ENCODE results near the gene KCNA10. TPM values are rescaled to one million over a fixed set of nuclear protein-coding genes. Genes with fewer than 3 reads are reported as not detected.

KCNA10 gene
- total RNA-seq, 2 experiments from 2014 or later, result not detected

DNA sequence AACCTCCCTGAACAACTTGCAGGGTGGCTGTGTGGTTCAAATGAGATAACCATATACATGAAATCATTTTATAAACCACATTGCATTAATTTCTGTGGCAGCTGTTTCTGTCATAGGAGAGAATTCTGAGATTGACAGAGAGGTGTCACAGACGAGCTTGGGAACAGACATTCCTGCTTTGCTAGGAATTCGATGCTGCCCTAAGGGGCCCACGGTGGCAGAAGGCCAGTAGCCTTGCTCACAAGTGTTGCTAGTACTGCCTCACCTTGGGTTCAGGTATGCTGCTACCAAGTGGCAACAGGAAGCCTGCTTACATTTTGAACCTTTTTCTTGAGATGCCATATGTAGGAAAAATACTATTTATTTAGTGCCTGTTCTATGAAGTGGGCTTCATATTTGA lies 13.4 kb downstream of the KCNA10 start:
- peaks cover 36% of the 10 kb centered on the region for H3K27me3 Mint-ChIP-seq
- no peak overlapping the region for H3K4me3 Mint-ChIP-seq
- no peaks in the 10 kb centered on the region for H3K36me3 Mint-ChIP-seq
- H3K4me1 Mint-ChIP-seq, result no peaks in the 10 kb centered on the region
- ATAC-seq (no peak), DNase-seq (no peak)
- no peaks in the 10 kb centered on the region for H3K9me3 Mint-ChIP-seq (ENCODE audit: low read depth)
- CTCF ChIA-PET, result interaction anchor here (1.1 kb wide), 1 partner anchor 10 kb away, joined by 3 read pairs; no protein-coding TSS in a partner anchor
- no peak overlapping the region for H3K27ac Mint-ChIP-seq

DNA sequence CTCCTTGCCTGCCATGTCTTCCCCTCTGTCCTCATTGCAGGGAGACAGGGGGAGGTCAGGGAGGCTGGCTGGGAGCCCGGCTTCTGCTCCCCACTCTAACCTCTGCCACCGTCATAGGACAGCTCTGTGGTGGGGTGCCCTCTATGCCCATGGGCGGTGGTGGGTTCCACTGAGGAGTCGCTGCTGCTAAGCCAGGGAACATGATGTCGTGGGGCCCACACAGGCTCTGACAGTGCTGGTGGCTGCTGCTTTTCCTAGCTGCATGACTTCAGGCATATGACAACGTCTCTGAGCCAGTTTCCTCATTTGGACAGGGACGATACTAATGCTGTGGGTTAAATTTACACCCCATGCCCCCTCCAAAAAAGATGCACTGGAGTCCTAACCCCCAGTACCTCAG lies 14.7 kb downstream of the KCNA10 start:
- CTCF ChIA-PET, result interaction anchor here (1.3 kb wide), 1 partner anchor 297 kb away, joined by 3 read pairs; no protein-coding TSS in a partner anchor
- Mint-ChIP-seq H3K9me3 (ENCODE audit: low read depth) (no peaks in the 10 kb centered on the region), H3K27ac (no peak overlapping the region)

DNA sequence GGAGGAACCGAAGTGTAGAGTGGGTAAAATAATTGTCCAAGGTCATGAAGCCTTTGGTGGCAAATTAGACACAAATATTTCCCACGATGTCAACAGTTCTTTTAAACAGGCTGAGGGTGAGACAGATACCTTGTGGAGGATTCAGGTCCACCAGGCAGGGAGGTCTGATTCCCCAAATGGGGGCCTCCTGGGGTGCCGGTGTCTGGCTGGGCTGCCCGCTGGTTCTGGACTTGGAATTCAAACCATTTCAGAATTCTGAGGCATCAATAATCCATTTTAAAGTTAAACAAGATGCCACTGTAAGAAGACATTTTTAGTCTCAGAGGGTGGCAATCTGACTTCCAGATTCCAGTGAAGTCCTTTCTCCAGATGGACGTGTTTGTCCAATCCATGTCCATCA lies 15.5 kb downstream of the KCNA10 start:
- Mint-ChIP-seq H3K27me3 (peaks cover 33% of the 10 kb centered on the region), H3K36me3 (no peaks in the 10 kb centered on the region), H3K9me3 (ENCODE audit: low read depth) (no peaks in the 10 kb centered on the region), H3K4me1 (peaks cover 6% of the 10 kb centered on the region), H3K4me3 (no peak overlapping the region), H3K27ac (no peak overlapping the region)
- no peak for DNase-seq
- no peak for ATAC-seq
- CTCF ChIA-PET, result interaction anchor here (1.1 kb wide), 1 partner anchor 43 kb away, joined by 3 read pairs; no protein-coding TSS in a partner anchor

More for the DNA sequence above, 14.7 kb downstream of the KCNA10 start:
- Mint-ChIP-seq H3K36me3 (no peaks in the 10 kb centered on the region), H3K27me3 (peaks cover 36% of the 10 kb centered on the region), H3K4me3 (no peak overlapping the region), H3K4me1 (peaks cover 6% of the 10 kb centered on the region)
- DNase-seq, result no peak
- no peak for ATAC-seq

DNA sequence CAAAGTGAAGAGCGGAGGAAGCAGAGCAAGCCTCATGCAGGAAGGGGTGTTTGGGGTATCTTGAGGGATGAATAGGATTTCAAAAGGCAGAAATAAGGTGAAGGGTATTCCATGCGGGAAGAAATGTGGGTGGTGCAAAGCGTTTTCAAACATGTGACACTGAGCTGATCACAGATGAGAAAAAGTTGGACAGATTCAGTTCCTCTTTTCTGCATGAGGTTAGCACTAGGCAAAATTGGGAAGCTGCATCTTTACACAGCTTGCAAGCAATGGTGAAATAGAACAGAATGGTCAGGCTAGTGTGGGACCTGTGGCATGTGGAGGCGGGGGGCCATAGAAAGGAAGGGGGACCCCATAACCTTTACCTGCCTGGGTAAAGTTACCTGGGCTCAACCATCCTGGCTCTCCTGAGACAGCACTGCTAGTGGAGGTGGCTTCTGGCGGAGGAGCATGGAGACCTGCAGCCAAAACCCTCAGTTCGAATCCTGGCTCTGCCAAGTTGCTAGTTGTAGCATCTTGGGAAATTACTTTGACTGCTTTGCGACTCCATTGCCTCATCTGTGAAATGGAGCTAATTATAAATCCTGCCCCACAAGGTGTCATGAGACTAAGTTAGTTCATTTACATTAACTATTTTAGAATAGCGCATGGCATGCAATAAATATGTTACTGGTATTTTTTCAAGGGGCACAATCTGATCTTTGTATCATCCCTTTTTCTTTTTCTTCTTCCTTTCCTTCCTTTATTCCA lies 16.4 kb downstream of the KCNA10 start:
- Mint-ChIP-seq H3K4me1 (peaks cover 6% of the 10 kb centered on the region), H3K36me3 (no peaks in the 10 kb centered on the region), H3K9me3 (ENCODE audit: low read depth) (no peaks in the 10 kb centered on the region), H3K27ac (no peak overlapping the region), H3K4me3 (no peak overlapping the region), H3K27me3 (peaks cover 27% of the 10 kb centered on the region)
- DNase-seq (no peak), ATAC-seq (no peak)
- CTCF ChIA-PET, result interaction anchor here (1.1 kb wide), 1 partner anchor 42 kb away, joined by 3 read pairs; no protein-coding TSS in a partner anchor

DNA sequence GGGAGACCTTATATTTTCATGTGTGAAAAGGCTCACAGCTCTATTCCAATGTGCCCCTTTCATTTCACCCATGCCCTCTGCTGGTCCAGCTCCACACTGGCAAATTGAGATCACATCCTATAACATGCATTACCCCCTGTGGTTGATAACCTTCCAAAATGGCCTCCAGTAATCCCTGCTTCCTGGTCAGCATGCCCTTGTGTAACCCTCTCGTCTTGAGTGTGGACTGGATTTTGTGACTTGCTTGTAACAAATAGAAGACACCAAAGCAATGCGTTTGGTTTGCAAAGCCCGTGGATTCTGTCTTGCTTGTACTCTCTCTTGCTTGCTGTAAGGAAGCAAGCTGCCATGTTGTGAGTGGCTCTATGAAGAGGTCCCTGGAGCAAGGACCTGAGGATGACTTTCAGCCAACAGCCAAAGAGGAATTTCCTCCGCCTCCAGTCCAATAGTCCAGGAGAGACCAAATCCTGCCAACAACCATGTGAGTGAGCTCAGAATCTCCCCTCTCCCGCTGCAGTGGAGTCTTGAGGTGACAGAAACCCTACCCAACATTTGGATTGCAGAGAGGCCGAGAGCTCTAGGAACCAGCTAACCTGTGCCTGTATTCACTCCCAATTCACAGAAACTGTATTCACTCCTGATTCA lies 17.4 kb downstream of the KCNA10 start:
- no peaks in the 10 kb centered on the region for H3K36me3 Mint-ChIP-seq
- no peaks in the 10 kb centered on the region for H3K9me3 Mint-ChIP-seq (ENCODE audit: low read depth)
- CTCF ChIA-PET, result interaction anchor here (0.6 kb wide), 1 partner anchor 305 kb away, joined by 3 read pairs; no protein-coding TSS in a partner anchor
- no peak for DNase-seq
- no peak for ATAC-seq
- peaks cover 6% of the 10 kb centered on the region for H3K4me1 Mint-ChIP-seq
- peaks cover 17% of the 10 kb centered on the region for H3K27me3 Mint-ChIP-seq
- no peak overlapping the region for H3K27ac Mint-ChIP-seq
- H3K4me3 Mint-ChIP-seq, result no peak overlapping the region

DNA sequence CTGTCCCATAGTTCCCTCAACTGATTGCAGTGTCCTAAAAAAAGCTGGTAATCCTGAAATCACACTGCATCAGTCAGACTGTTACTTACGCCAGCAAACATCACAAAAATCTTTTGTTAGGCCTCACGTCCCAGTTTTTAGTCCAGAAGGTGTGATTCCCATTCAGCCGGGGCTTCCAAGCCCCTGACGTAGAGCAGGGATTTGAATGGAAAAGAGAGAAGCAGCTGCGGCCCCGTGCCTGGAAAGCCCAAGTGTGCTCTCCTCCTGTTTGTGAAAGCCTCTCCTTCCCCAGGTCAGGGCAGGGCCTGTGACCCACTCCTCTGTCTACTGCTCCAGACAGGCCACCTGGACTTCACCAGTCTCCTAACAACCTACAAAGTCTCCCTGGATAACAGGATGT lies 20.7 kb downstream of the KCNA10 start:
- no peaks in the 10 kb centered on the region for H3K9me3 Mint-ChIP-seq (ENCODE audit: low read depth)
- no peaks in the 10 kb centered on the region for H3K36me3 Mint-ChIP-seq
- DNase-seq (no peak), ATAC-seq (no peak)
- H3K4me1 Mint-ChIP-seq, result peaks cover 6% of the 10 kb centered on the region
- no peak overlapping the region for H3K4me3 Mint-ChIP-seq
- H3K27ac Mint-ChIP-seq, result no peak overlapping the region
- CTCF ChIA-PET, result interaction anchor here (1.0 to 3.1 kb wide), 7 partner anchors 38 to 322 kb away, joined by 3 to 14 read pairs (median 6); no protein-coding TSS in a partner anchor
- peaks cover 11% of the 10 kb centered on the region for H3K27me3 Mint-ChIP-seq

DNA sequence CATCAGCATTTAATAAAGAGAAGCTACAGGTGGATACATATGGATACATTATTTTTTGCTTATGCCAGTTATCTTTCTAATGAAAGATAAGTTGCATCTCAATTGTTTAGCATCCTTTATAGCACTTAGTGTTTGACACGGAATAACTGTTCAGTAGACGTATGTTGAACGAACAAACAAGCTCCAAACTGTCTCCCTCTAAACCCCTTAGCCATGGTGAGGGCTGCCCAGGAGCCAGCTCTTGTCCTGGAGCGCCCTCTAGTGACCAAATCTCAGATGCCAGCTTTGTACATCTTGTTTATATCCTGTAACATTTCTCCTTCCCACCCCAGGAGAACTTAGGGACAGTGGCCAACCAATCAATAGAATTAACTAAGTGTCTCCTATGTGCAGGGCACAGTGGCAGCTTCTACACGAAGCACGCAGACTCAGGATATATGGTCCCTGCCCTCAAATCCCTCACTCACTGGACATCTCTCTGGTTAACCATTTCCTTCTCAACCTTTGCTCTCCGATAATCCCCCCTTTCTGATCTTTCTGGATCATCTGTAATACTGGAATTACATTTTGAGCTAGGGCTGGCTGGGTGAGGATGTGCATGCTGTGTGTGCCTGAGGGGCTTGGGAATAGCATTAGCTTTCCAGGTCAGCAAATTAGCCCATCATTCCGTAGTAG lies 22.9 kb downstream of the KCNA10 start:
- Mint-ChIP-seq H3K36me3 (no peaks in the 10 kb centered on the region), H3K27me3 (no peaks in the 10 kb centered on the region), H3K4me1 (peaks cover 6% of the 10 kb centered on the region), H3K4me3 (no peak overlapping the region), H3K27ac (no peak overlapping the region), H3K9me3 (ENCODE audit: low read depth) (no peaks in the 10 kb centered on the region)
- DNase-seq (peak; percentile 87), ATAC-seq (peak; percentile 86)
- CTCF ChIA-PET, result interaction anchor here (0.6 to 3.8 kb wide), 77 partner anchors 9 to 659 kb away, joined by 3 to 140 read pairs (median 4); partner anchors contain the start of genes KCNA10, KCNA2, KCNC4 and LAMTOR5

DNA sequence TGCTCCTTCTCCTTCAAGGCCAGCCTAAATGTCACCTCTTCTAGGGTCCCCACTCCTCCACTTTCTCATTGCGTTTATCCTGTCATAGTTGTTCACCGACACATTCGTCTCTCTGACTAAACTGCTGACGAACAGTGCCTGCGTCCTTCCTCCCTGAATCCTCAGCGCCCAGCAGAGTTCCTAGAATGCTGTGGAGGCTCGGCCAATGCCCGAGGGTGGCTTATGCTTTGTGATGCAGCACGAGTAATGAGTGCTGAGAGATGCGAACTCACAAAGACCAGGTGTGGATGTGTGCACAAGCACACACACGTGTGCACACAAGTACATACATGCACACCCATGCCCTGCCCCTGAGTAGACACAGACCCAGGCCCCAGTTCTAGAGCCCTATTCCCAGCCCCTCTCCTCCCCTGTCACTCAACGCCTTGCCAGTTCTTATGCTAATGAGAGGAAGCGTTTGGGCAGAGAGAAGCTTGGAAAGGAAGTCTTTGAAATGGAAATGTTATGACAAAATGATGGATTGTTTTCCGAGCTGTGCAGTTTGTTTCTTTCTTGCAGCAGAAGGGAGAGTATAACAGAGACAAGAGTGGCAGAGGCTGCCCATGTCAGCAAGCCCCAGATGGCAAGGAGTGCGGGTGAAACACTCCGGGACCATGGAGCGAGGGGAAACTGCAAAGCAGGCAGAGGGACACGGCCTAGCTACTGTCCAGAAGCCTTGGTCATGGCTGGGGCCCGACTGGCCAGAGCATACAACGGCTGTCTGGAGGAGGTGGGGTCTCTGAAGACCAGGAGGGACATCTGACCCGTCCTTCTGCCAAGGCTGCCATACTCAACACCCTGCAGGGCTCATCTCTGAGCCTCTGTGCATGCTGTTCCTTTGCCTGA lies 24.2 kb downstream of the KCNA10 start:
- no peaks in the 10 kb centered on the region for H3K9me3 Mint-ChIP-seq (ENCODE audit: low read depth)
- no peak overlapping the region for H3K27ac Mint-ChIP-seq
- CTCF ChIA-PET, result interaction anchor here (0.8 to 3.8 kb wide), 20 partner anchors 8 to 339 kb away, joined by 3 to 140 read pairs (median 11); partner anchors contain the start of genes KCNC4, LAMTOR5 and PROK1
- DNase-seq, result no peak
- no peaks in the 10 kb centered on the region for H3K36me3 Mint-ChIP-seq
- ATAC-seq, result no peak
- no peaks in the 10 kb centered on the region for H3K4me1 Mint-ChIP-seq
- no peak overlapping the region for H3K4me3 Mint-ChIP-seq
- no peaks in the 10 kb centered on the region for H3K27me3 Mint-ChIP-seq

DNA sequence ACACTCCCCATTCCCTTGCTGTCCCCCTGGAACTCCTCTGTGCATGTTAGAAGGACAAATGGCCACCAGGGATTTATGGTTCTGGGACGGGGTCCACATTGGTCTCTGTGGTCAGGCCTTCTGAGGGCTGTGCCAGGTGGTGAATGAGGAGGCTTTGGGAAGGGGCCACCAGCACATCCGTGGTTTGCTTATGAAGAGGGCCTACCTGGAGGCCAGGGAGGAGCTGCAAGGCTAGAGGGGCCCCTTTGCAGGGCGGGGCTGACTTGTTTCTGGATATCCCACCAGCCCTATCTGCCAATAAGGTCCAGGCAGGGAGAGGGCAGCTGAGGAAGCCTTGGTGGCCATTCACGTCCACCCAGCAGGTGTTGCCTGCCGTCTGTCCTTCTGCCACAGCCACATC lies 24.9 kb downstream of the KCNA10 start:
- ATAC-seq (no peak), DNase-seq (no peak)
- Mint-ChIP-seq H3K27me3 (no peaks in the 10 kb centered on the region), H3K27ac (no peak overlapping the region), H3K4me1 (no peaks in the 10 kb centered on the region), H3K36me3 (no peaks in the 10 kb centered on the region), H3K9me3 (ENCODE audit: low read depth) (no peaks in the 10 kb centered on the region), H3K4me3 (no peak overlapping the region)
- CTCF ChIA-PET, result interaction anchor here (3.2 to 3.8 kb wide), 3 partner anchors 30 to 289 kb away, joined by 28 to 140 read pairs (median 42); partner anchors contain the start of gene KCNC4

DNA sequence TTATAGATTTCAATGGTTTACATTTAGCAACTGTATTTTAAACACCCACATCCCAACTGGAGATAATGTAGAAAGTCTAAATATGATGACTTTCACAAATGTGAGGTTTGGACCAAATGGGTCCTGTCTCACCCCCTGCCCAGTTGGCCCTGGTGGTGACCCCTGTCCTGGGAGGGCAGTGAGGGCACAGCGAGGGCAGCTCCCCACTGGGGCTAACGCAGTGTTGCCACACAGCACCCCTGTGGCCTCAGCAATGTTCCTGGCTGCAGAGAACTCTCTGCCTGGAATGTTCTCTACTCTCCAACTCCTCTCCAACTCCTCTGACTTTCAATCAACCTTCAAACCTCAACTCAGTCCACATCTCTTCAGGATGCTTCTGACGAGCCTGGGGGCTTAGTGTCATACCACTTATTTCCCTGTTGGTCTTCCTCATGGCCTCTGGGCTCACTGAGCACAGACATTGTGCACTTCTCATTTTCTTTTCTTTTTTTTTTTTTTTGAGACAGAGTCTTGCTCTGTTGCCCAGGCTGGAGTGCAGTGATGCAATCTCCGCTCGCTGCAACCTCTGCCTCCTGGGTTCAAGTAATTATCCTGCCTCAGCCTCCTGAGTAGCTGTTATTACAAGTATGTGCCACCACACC lies 25.8 kb downstream of the KCNA10 start:
- ATAC-seq (no peak), DNase-seq (no peak)
- H3K9me3 Mint-ChIP-seq (ENCODE audit: low read depth), result no peaks in the 10 kb centered on the region
- CTCF ChIA-PET, result no interaction called here
- H3K4me1 Mint-ChIP-seq, result no peaks in the 10 kb centered on the region
- no peaks in the 10 kb centered on the region for H3K36me3 Mint-ChIP-seq
- no peaks in the 10 kb centered on the region for H3K27me3 Mint-ChIP-seq
- H3K27ac Mint-ChIP-seq, result no peak overlapping the region
- H3K4me3 Mint-ChIP-seq, result no peak overlapping the region

DNA sequence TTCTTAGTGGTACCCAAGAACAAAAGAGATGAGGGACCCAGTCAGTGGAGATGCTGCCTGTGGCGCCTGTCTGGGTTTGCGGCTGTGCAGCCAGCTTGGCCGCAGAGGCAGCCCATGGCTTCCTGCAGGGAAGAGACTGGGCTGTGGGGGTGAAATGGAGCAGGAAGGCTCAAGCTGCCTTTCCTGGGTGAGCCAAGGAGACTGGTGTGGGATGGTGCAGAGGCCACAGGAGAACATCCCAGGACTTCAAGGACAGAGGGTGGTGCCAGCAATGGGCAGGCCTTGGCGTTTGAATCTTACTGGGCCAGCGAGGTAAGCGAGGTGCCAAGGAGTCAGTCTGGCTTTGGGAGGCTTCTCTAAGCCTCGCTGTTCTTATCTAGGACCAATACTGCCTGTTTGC lies 26.4 kb downstream of the KCNA10 start:
- H3K9me3 Mint-ChIP-seq (ENCODE audit: low read depth), result no peaks in the 10 kb centered on the region
- no peak overlapping the region for H3K27ac Mint-ChIP-seq
- DNase-seq (no peak), ATAC-seq (no peak)
- no peak overlapping the region for H3K4me3 Mint-ChIP-seq
- no peaks in the 10 kb centered on the region for H3K4me1 Mint-ChIP-seq
- no peaks in the 10 kb centered on the region for H3K36me3 Mint-ChIP-seq
- CTCF ChIA-PET, result interaction anchor here (1.0 to 1.4 kb wide), 2 partner anchors 32 to 241 kb away, joined by 3 read pairs; no protein-coding TSS in a partner anchor
- no peaks in the 10 kb centered on the region for H3K27me3 Mint-ChIP-seq

DNA sequence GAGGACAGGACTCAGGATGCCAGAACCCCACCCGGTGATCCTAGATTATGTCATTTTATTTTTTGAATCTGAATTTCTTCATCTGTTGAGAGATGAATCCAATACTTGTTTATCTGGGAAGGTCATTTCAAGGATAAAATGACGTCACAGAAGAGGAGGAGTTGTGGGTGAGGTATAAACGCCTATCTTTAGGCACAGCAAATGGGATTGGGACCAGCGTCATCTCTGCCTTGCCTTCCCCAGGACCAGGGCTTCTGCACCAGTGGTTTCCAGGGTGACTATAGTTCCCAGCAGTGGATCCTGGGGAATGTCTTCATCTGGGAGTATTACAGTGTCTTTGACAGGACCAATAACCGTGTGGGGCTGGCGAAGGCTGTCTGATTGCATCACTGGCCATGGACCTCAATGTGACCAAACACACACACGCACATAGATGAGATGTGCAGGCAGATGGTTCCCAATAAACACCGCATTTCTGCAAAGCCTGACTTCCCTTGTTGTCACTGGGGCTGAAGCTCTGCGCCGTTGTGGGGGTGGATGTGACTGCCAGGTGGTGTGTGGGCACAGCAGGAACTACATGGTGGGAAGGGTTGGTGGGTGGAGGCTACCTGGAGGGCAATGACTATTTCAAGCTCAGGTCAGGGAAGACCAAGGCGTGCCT lies 28.1 kb downstream of the KCNA10 start:
- Mint-ChIP-seq H3K9me3 (ENCODE audit: low read depth) (no peaks in the 10 kb centered on the region), H3K4me1 (no peaks in the 10 kb centered on the region), H3K27ac (no peak overlapping the region), H3K36me3 (no peaks in the 10 kb centered on the region), H3K4me3 (no peak overlapping the region), H3K27me3 (peaks cover 6% of the 10 kb centered on the region)
- DNase-seq, result no peak
- CTCF ChIA-PET, result interaction anchor here (1.4 kb wide), 1 partner anchor 30 kb away, joined by 3 read pairs; no protein-coding TSS in a partner anchor
- ATAC-seq, result no peak

Data from activated CD8-positive, alpha-beta memory T cell treated with anti-CD3 and anti-CD28 coated beads, Interleukin-2, amount 10 ng/mL, durations not matched to agents 7 days and 5 days (primary cell).